Measurements from ENCODE around the gene GATB. TPM values are rescaled to one million over a fixed set of nuclear protein-coding genes. Genes with fewer than 3 reads are reported as not detected.

The GATB gene
- total RNA-seq, 2 donors from 2014 or later, result 28.1 to 131 TPM

DNA sequence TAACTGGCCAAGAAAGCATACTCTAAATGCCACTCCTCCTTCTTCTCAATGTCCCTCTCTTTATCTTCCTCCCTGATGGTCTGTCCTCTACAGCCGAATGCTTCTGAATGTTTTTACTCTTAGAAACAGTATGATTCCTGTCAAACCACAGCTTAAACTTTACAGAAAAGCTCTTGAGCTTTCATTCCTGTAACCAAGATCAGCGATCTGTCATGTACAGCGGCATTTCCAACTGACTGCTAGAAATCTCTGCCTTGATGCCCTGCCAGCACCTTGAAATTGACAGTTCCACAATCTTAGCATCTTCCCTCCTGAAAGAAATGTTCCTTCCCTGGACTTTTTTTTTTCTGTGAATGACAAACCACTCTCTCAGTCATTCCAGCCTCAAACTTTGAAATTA is 11.5 kb upstream of the GATB start:
- TF ChIP-seq, protein P1, sequence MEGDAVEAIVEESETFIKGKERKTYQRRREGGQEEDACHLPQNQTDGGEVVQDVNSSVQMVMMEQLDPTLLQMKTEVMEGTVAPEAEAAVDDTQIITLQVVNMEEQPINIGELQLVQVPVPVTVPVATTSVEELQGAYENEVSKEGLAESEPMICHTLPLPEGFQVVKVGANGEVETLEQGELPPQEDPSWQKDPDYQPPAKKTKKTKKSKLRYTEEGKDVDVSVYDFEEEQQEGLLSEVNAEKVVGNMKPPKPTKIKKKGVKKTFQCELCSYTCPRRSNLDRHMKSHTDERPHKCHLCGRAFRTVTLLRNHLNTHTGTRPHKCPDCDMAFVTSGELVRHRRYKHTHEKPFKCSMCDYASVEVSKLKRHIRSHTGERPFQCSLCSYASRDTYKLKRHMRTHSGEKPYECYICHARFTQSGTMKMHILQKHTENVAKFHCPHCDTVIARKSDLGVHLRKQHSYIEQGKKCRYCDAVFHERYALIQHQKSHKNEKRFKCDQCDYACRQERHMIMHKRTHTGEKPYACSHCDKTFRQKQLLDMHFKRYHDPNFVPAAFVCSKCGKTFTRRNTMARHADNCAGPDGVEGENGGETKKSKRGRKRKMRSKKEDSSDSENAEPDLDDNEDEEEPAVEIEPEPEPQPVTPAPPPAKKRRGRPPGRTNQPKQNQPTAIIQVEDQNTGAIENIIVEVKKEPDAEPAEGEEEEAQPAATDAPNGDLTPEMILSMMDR (IDR thresholded peaks at IDR 0.05), result no peak
- peaks cover 0 to 4% of the 10 kb centered on the region in 2 donors for H3K4me1 ChIP-seq
- peaks cover 0 to 18% of the 10 kb centered on the region in 2 donors for H3K9me3 ChIP-seq
- H3K27me3 ChIP-seq, result no peaks in the 10 kb centered on the region
- H3K27ac ChIP-seq, result no peak overlapping the region
- no peaks in the 10 kb centered on the region for H3K36me3 ChIP-seq
- DNase-seq (ENCODE audit: low spot score), result no peak
- no peak overlapping the region for H3K4me3 ChIP-seq

DNA sequence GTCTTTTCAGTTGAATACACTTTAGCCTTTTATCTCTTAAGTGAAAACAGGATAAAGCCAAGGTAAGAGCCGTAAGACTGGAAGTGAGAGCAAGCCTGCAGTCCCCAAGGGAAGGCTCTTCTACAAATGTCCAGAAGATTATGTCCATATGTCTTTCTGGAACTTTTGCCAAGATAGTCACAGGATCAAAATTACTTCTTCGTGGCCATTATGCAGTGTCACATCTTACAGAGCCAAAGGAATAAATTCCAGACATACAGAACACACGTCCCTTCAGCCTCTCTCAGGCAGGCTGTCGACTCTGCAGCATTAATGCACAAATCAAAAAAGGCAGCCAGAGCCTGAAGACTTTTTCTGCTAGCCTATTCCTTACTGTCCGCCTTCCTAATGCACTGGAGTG is 10.9 kb upstream of the GATB start:
- Histone ChIP-seq H3K27ac (no peak overlapping the region), H3K36me3 (no peaks in the 10 kb centered on the region), H3K4me1 (peaks cover 0 to 4% of the 10 kb centered on the region in 2 donors), H3K27me3 (no peaks in the 10 kb centered on the region), H3K9me3 (peaks cover 0 to 18% of the 10 kb centered on the region in 2 donors), H3K4me3 (no peak overlapping the region)
- TF ChIP-seq, protein P1 (IDR thresholded peaks at IDR 0.05), result no peak
- DNase-seq (ENCODE audit: low spot score), result no peak

DNA sequence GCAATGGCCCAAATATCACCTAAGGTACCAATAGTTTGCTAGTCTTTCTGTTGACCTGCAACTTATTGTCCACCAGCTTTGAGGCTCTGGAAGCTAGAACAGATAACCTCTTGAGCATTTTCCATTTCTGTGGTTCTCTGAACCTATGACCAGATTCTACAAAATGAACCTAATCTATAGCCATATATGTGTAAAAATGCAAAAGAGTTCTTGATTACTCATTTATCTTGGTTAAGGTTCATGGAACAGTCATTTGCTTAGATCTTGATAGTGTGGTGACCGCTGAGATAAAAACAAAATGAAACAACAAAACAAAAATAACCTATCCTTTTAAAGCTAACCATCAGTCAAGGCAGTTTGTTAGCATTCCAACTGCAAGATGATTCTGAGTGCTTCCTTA is 9.3 kb upstream of the GATB start:
- no peaks in the 10 kb centered on the region for H3K27me3 ChIP-seq
- H3K9me3 ChIP-seq, result peaks cover 0 to 11% of the 10 kb centered on the region in 2 donors

DNA sequence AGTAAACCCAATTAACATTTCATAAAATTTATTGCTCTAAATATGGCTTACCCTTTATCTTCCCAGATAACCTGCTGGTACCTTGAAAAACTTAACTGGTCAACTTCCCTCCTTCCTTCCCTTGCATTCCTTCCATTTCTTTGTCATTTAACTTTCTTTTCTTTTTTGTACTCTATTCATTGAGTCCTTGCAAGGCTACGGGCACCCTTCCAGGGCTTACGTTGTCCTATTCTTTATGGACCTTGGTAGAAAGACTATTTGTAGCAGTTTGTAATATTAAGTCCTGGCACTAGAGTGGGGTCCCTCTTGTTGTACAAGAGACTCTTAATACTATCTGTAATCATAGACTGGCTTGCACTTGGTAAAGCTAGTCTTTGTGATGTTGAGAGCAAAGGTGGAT is 8.0 kb upstream of the GATB start:
- peaks cover 0 to 4% of the 10 kb centered on the region in 2 donors for H3K4me1 ChIP-seq
- no peak for DNase-seq (ENCODE audit: low spot score)
- no peaks in the 10 kb centered on the region for H3K27me3 ChIP-seq
- no peak overlapping the region for H3K4me3 ChIP-seq
- no peak overlapping the region for H3K27ac ChIP-seq
- H3K36me3 ChIP-seq, result no peaks in the 10 kb centered on the region
- H3K9me3 ChIP-seq, result no peaks in the 10 kb centered on the region
- TF ChIP-seq, protein P1 (IDR thresholded peaks at IDR 0.05), result no peak

More for the DNA sequence above, 9.3 kb upstream of the GATB start:
- TF ChIP-seq, protein P1 (IDR thresholded peaks at IDR 0.05), result no peak
- Histone ChIP-seq H3K36me3 (no peaks in the 10 kb centered on the region), H3K4me3 (no peak overlapping the region), H3K27ac (no peak overlapping the region), H3K4me1 (peaks cover 0 to 4% of the 10 kb centered on the region in 2 donors)
- DNase-seq (ENCODE audit: low spot score), result no peak

DNA sequence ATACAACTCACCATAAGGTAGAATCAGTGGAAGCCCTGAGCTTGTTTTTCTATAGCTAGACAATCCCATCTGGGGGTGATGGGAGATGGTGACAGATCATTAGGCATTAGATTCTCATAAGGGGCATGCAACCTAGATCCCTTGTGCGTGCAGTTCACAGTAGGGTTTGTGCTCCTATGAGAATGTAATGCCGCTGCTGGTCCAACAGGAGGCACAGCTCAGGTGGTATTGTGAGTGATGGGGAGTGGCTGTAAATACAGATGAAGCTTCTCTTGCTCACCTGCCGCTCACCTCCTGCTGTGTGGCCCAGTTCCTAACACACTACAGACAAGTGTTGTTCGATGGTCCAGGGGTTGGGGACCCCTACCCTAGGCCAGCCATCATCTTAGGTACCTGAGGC is 5.9 kb upstream of the GATB start:
- no peak for DNase-seq (ENCODE audit: low spot score)
- Histone ChIP-seq H3K36me3 (no peaks in the 10 kb centered on the region), H3K4me3 (no peak overlapping the region), H3K4me1 (peaks cover 0 to under 1% of the 10 kb centered on the region in 2 donors), H3K27ac (no peak overlapping the region), H3K27me3 (no peaks in the 10 kb centered on the region), H3K9me3 (no peaks in the 10 kb centered on the region)
- TF ChIP-seq, protein P1 (IDR thresholded peaks at IDR 0.05), result no peak

DNA sequence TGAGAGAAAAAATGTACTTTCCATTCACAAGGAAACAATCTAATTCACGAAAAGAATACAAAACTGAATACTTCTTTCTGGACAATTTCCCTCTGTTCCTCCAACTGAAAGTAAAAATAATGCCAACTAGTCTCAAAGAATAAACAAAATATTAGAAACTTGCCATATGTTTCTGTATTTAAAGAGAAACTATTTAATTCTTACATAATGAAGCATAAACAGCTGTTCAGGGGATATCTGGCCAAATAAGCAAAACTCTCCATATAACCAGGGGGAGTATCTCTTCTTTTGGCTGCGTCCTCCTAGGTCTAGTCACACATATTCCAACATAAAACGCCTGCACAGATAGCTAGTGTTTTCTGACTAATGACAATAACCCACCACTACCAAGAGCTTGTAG is 805 bp downstream of the GATB start:
- Histone ChIP-seq H3K4me1 (peaks cover 0 to 13% of the 10 kb centered on the region in 2 donors), H3K27ac (no peak overlapping the region), H3K27me3 (no peaks in the 10 kb centered on the region), H3K9me3 (no peaks in the 10 kb centered on the region), H3K4me3 (peak overlapping the region; percentile 60 to 81), H3K36me3 (no peaks in the 10 kb centered on the region)
- TF ChIP-seq, protein P1 (IDR thresholded peaks at IDR 0.05), result no peak
- no peak for DNase-seq (ENCODE audit: low spot score)

Data from right atrium auricular region (tissue), 2 donors.